Measurements from ENCODE around the gene KIFAP3. TPM values are rescaled to one million over a fixed set of nuclear protein-coding genes. Genes with fewer than 3 reads are reported as not detected.

The KIFAP3 gene
- total RNA-seq, 1 experiment from 2014 or later, result 3.8 TPM

- no peak for DNase-seq
- H2BK12ac ChIP-seq (ENCODE audit: insufficient read length, low read depth, low read length), result no peak overlapping the region
- H3K27ac ChIP-seq (ENCODE audit: insufficient read length, low read depth, low read length), result no peak overlapping the region
- H4K5ac ChIP-seq (ENCODE audit: insufficient read length, low read depth, low read length), result no peak overlapping the region
- no peak overlapping the region for H4K91ac ChIP-seq (ENCODE audit: insufficient read length, low read depth, low read length)
- no peaks in the 10 kb centered on the region for H3K23me2 ChIP-seq (ENCODE audit: insufficient read length, low read depth, low read length, poor library complexity, severe bottlenecking)
- no peaks in the 10 kb centered on the region for H4K20me1 ChIP-seq (ENCODE audit: control insufficient read depth, insufficient read depth, insufficient read length)
- no peak overlapping the region for H2BK20ac ChIP-seq (ENCODE audit: low read depth, low read length, poor library complexity, severe bottlenecking)
- H3K9ac ChIP-seq (ENCODE audit: extremely low read depth, insufficient read length, low read length), result no peak overlapping the region
- Mint-ChIP-seq H3K27me3 (ENCODE audit: low read depth) (peaks cover 65% of the 10 kb centered on the region), H3K36me3 (ENCODE audit: insufficient read depth in 1 of 3, low read depth in 3 of 3) (no peaks in the 10 kb centered on the region), H3K27ac (no peak overlapping the region), H3K9me3 (no peaks in the 10 kb centered on the region), H3K4me1 (peaks cover 2 to 6% of the 10 kb centered on the region in 2 experiments; a peak in 2 of 4 replicates), H3K4me3 (no peak overlapping the region)
- H3K14ac ChIP-seq (ENCODE audit: insufficient read depth, low read length), result no peak overlapping the region
- no peak overlapping the region for H2BK15ac ChIP-seq (ENCODE audit: low read depth, low read length)
- H3K18ac ChIP-seq (ENCODE audit: insufficient read length, low read depth, low read length), result no peak overlapping the region
- no peak for TF ChIP-seq CTCF (conservative IDR thresholded peaks at IDR 0.05)
- H4K8ac ChIP-seq (replicated peaks; ENCODE audit: insufficient read length, low read depth, low read length), result no peak overlapping the region
- no peaks in the 10 kb centered on the region for H3K79me2 ChIP-seq (ENCODE audit: insufficient read depth, low read length)
- no peak overlapping the region for H3K4ac ChIP-seq (ENCODE audit: low read depth, low read length)
- no peak overlapping the region for H2BK5ac ChIP-seq (ENCODE audit: insufficient read length, low read length)
- H3K4me2 ChIP-seq (ENCODE audit: insufficient read depth, insufficient read length, low read length), result no peak overlapping the region
- no peak overlapping the region for H2BK120ac ChIP-seq (ENCODE audit: low read depth, low read length, poor library complexity, severe bottlenecking)
- no peak overlapping the region for H3K23ac ChIP-seq (ENCODE audit: insufficient read length, low read depth, low read length)
- no peak overlapping the region for H3T11ph ChIP-seq (ENCODE audit: low read length)
- H3K9me3 ChIP-seq (ENCODE audit: control insufficient read depth, low read depth, low read length), result no peaks in the 10 kb centered on the region
- no peaks in the 10 kb centered on the region for H3K79me1 ChIP-seq (ENCODE audit: insufficient read depth, low read depth, low read length, poor library complexity, severe bottlenecking)
- no CpG with 5 or more reads among the region's 2 CpGs for WGBS (ENCODE audit: extremely low coverage, insufficient read length, low lambda C conversion rate)
- H3K56ac ChIP-seq (ENCODE audit: insufficient read length, low read depth, low read length), result no peak overlapping the region
- H2AFZ ChIP-seq (ENCODE audit: low read length), result no peak overlapping the region
- no peaks in the 10 kb centered on the region for H3K4me1 ChIP-seq (ENCODE audit: insufficient read depth, low read length)
- H3K27me3 ChIP-seq (ENCODE audit: insufficient read depth, low read length), result no peaks in the 10 kb centered on the region
- H2AK5ac ChIP-seq (ENCODE audit: insufficient read length, low read length), result no peak overlapping the region
Observed at GRCh38 chr1:169999761-170000160, 74.7 kb downstream of the KIFAP3 start.

Data from H9 (cell line).